NB4 (cell line): ENCODE data around the gene GALNT17.

Experiments
- MYC ChIP-seq: IDR thresholded peaks from 2 replicates; pipeline ENCODE4 v1.6.1; 2011; ENCODE audit warnings: low read depth, low read length
- POLR2A ChIP-seq: IDR thresholded peaks from 2 replicates; pipeline ENCODE4 v1.6.1; 2011; ENCODE audit warnings: mild to moderate bottlenecking; ENCODE audit not compliant: insufficient read length; ENCODE audit errors: extremely low read depth
- TF ChIP-seq, protein P1 (sequence below): IDR thresholded peaks from one replicate; pipeline ENCODE4 v1.5.1; 2012; ENCODE audit warnings: low read depth, low read length

DNA sequence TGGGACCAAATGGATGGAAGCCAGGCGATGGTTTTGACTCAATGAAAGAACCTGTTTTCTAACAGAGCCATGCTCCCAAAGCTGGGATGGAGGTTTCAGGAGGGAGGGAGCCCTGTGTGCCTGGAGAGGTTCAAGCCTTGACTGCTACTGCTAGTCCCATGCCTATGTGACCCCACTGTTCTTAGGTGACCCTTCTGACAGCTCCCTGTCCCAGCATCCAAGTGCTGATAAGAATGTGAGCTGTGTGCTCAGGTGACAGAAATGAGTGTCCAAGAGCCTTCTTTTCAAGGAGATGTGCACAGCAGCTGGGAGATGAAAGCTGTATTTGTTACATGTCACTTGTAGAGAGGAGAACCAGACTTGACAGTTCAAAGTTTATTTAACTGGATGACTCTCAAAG lies 595.4 kb downstream of the GALNT17 start:
- TF ChIP-seq, protein P1, sequence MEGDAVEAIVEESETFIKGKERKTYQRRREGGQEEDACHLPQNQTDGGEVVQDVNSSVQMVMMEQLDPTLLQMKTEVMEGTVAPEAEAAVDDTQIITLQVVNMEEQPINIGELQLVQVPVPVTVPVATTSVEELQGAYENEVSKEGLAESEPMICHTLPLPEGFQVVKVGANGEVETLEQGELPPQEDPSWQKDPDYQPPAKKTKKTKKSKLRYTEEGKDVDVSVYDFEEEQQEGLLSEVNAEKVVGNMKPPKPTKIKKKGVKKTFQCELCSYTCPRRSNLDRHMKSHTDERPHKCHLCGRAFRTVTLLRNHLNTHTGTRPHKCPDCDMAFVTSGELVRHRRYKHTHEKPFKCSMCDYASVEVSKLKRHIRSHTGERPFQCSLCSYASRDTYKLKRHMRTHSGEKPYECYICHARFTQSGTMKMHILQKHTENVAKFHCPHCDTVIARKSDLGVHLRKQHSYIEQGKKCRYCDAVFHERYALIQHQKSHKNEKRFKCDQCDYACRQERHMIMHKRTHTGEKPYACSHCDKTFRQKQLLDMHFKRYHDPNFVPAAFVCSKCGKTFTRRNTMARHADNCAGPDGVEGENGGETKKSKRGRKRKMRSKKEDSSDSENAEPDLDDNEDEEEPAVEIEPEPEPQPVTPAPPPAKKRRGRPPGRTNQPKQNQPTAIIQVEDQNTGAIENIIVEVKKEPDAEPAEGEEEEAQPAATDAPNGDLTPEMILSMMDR, result no peak
- no peak for TF ChIP-seq POLR2A
- no peak for TF ChIP-seq MYC
